B cell (primary cell): Measurements from ENCODE around the gene TLR10. TPM values are rescaled to one million over a fixed set of nuclear protein-coding genes. Genes with fewer than 3 reads are reported as not detected.

Experiments
- ATAC-seq: fragments of 200-7000 bp; cut with Tn5 transposase; one replicate; pipeline ENCODE4 v1.10.0; 2021; ENCODE audit warnings: low read depth, mild to moderate bottlenecking, moderate number of reproducible peaks, moderate library complexity
- CTCF ChIA-PET: fragments of 350-600 bp; sonication (Branson Sonifier 250); formaldehyde crosslinking; loops from one replicate; lab custom pipeline; 2021; ENCODE audit warnings: antibody characterized with exemption, inconsistent platforms; lab: Charles Lee
- POLR2A ChIA-PET: fragments of 350-600 bp; sonication (Branson Sonifier 250); formaldehyde crosslinking; loops from one replicate; lab custom pipeline; 2021; ENCODE audit warnings: antibody characterized with exemption; lab: Charles Lee
- DNase-seq: peaks from one replicate; pipeline ENCODE4 v3.0.0; 2013
- H2AFZ ChIP-seq: 2 replicates; pipeline ENCODE4 v1.6.1; 2012; ENCODE audit warnings: mild to moderate bottlenecking, low read depth, low read length; ENCODE audit not compliant: insufficient read depth, poor library complexity, severe bottlenecking
- H3K27ac ChIP-seq, 2 donors: 1 replicate in 1 of 2; 2 replicates in 1 of 2; pipeline ENCODE4 v1.5.1; 2012 to 2013; ENCODE audit warnings: low read length in 2 of 2, mild to moderate bottlenecking in 2 of 2, moderate library complexity in 1 of 2
- H3K27me3 ChIP-seq, 4 experiments: fragments of 200-600 bp in 1 of 4; sonication (generic) in 1 of 4; replicated peaks in 1 of 4; 1 replicate in 2 of 4; 2 replicates in 2 of 4; pipeline versions ENCODE4 v1.6.1 to v1.7.0; 2013 to 2016; ENCODE audit warnings: low read length in 3 of 4, mild to moderate bottlenecking in 2 of 4, mixed read lengths in 1 of 4, moderate library complexity in 1 of 4; ENCODE audit not compliant: insufficient read depth in 4 of 4, control insufficient read depth in 3 of 4; ENCODE audit errors: control extremely low read depth in 1 of 4
- H3K36me3 ChIP-seq, 2 experiments: replicated peaks in 1 of 2; 1 replicate in 1 of 2; 2 replicates in 1 of 2; pipeline versions ENCODE4 v1.6.1 to v1.7.1; 2013; ENCODE audit warnings: low read length in 1 of 2; ENCODE audit not compliant: insufficient read depth in 2 of 2, control insufficient read depth in 1 of 2; ENCODE audit errors: control extremely low read depth in 1 of 2, extremely low read depth in 1 of 2
- H3K4me1 ChIP-seq, 2 donors: fragments of 200-600 bp in 1 of 2; sonication (generic) in 1 of 2; 1 replicate in 1 of 2; 2 replicates in 1 of 2; pipeline versions ENCODE4 v1.5.1 to v1.6.1; 2013 to 2017; ENCODE audit warnings: low read length in 2 of 2; ENCODE audit not compliant: control insufficient read depth in 2 of 2, insufficient read depth in 2 of 2
- H3K4me2 ChIP-seq: replicated peaks from 2 replicates; pipeline ENCODE3; 2012; ENCODE audit warnings: mild to moderate bottlenecking, low read depth, low read length; ENCODE audit not compliant: poor library complexity, severe bottlenecking
- H3K4me3 ChIP-seq, 5 experiments: fragments of 200-600 bp in 1 of 5; sonication (generic) in 1 of 5; 1 replicate in 3 of 5; 2 replicates in 2 of 5; pipeline versions ENCODE4 v1.5.1 to v1.7.0; 2011 to 2016; ENCODE audit warnings: low read length in 4 of 5, mild to moderate bottlenecking in 4 of 5, low read depth in 2 of 5, control low read depth in 1 of 5, moderate library complexity in 1 of 5; ENCODE audit not compliant: insufficient read depth in 1 of 5; ENCODE audit errors: control extremely low read depth in 1 of 5, extremely low read depth in 1 of 5
- H3K79me2 ChIP-seq: fragments of 200-600 bp; sonication (generic); one replicate; pipeline ENCODE4 v1.6.0; 2016; ENCODE audit warnings: low read length; ENCODE audit not compliant: control insufficient read depth, insufficient read depth
- H3K9ac ChIP-seq: fragments of 200-600 bp; sonication (generic); 2 replicates; pipeline ENCODE4 v1.6.1; 2017; ENCODE audit warnings: mild to moderate bottlenecking, low read length, moderate library complexity
- H3K9me3 ChIP-seq, 3 donors: one replicate each; pipeline versions ENCODE4 v1.6.1 to v1.7.1; 2013; ENCODE audit warnings: low read length in 2 of 3; ENCODE audit not compliant: control insufficient read depth in 2 of 3, insufficient read depth in 1 of 3; ENCODE audit errors: control extremely low read depth in 1 of 3
- H4K20me1 ChIP-seq: 2 replicates; pipeline ENCODE4 v1.6.0; 2012; ENCODE audit warnings: mild to moderate bottlenecking, low read length; ENCODE audit not compliant: insufficient read depth, control insufficient read depth, poor library complexity, severe bottlenecking
- H3K27ac Mint-ChIP-seq: one replicate; pipeline ENCODE4 v1.8.0; 2021; ENCODE audit warnings: mixed read lengths
- H3K27me3 Mint-ChIP-seq: one replicate; pipeline ENCODE4 v1.8.0; 2021; ENCODE audit warnings: mixed read lengths
- H3K4me1 Mint-ChIP-seq: one replicate; pipeline ENCODE4 v1.8.0; 2021; ENCODE audit warnings: mixed read lengths
- H3K4me3 Mint-ChIP-seq: one replicate; pipeline ENCODE4 v1.8.0; 2021; ENCODE audit warnings: mixed read lengths
- H3K9me3 Mint-ChIP-seq: one replicate; pipeline ENCODE4 v1.8.0; 2022; ENCODE audit warnings: mixed read lengths; ENCODE audit not compliant: insufficient read depth
- EZH2 ChIP-seq: IDR thresholded peaks from 2 replicates; pipeline ENCODE4 v1.6.1; 2012; ENCODE audit warnings: borderline replicate concordance, low read depth, mild to moderate bottlenecking, moderate library complexity, low read length; ENCODE audit not compliant: insufficient read depth, poor library complexity, severe bottlenecking
- WGBS: methylation state at CpG from one replicate; pipeline ENCODE4 v1.1.5; 2013; ENCODE audit warnings: missing lambda C conversion rate; ENCODE audit not compliant: insufficient coverage; 5-methylcytosine and 5-hydroxymethylcytosine counted together
- intact Hi-C: fragments of 100-400 bp; cut with micrococcal nuclease; formaldehyde crosslinking; loops from one replicate; pipeline ENCODE4 v1.10.0; 2022
- polyA plus RNA-seq: library from polyadenylated mRNA; depleted of rRNA; stranded (reverse); fragments of >200 nt; gene quantifications from 2 replicates; pipeline ENCODE4 v1.2.3, GENCODE V29; 2012
- total RNA-seq, 2 donors: library from RNA; stranded (reverse); fragments of 120-200 nt in 1 of 2; gene quantifications; 1 replicate in 1 of 2; 2 replicates in 1 of 2; pipeline versions ENCODE4 v1.2.3 to v1.2.4, GENCODE V29; 2013 to 2022
- TF ChIP-seq, protein P1 (sequence below): fragments of 200-600 bp; IDR thresholded peaks from one replicate; pipeline ENCODE4 v1.8.0; 2022; ENCODE audit warnings: antibody characterized with exemption, mild to moderate bottlenecking

Gene TLR10
- total and polyA plus RNA-seq, 2 donors (not counting 1 experiment from before 2014, with no cell fraction given): 48.0 to 51.5 TPM

DNA sequence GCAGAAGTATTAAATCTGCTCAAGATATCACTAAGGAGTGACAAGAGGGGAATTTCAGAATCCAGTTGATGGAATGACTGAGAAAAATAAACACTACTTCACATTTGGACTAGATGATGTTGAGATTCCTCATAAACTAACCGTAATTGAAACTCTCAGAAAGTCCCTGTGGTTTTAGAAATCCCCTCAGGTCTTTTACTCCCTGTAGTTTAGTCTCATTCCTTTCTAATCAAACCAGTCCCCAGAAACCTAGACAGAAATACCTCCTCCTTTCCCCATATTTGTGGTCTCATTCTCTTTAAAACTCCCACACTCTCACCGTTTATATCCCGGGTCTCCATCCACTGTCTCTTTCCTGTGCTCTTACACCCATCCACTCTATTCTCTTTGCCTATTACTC lies 36.8 kb upstream of the TLR10 start:
- Histone ChIP-seq H3K27ac (peak overlapping the region; percentile 33 to 84), H3K4me3 (no peak overlapping the region), H3K9ac (no peak overlapping the region), H3K27me3 (no peaks in the 10 kb centered on the region), H3K4me1 (peaks cover 51 to 54% of the 10 kb centered on the region in 2 donors), H3K4me2 (peak overlapping the region; percentile 48), H2AFZ (no peak overlapping the region), H3K79me2 (peaks cover 63% of the 10 kb centered on the region), H3K9me3 (peaks cover 0 to 23% (median 21%) of the 10 kb centered on the region in 3 donors), H3K36me3 (peaks cover 0 to 12% of the 10 kb centered on the region in 2 experiments), H4K20me1 (no peaks in the 10 kb centered on the region)
- H3K27ac Mint-ChIP-seq: peak overlapping the region; percentile 87
- ChIA-PET POLR2A (interaction anchor here (1.1 kb wide), 1 partner anchor 14 kb away, joined by 3 read pairs; no protein-coding TSS in a partner anchor), CTCF (interaction anchor here (0.8 to 2.1 kb wide), 10 partner anchors 10 to 315 kb away, joined by 3 to 12 read pairs (median 6); partner anchors contain the start of genes TLR1, TLR10 and TLR6)
- 59% methylated on average over 3 of the region's 3 CpGs for WGBS
- DNase-seq (peak; percentile 64), ATAC-seq (peak; percentile 12)
- peaks cover 7% of the 10 kb centered on the region for H3K9me3 Mint-ChIP-seq
- intact Hi-C loops: loop anchor here (5.0 kb wide), 1 partner anchor 37 kb away; the partner anchor contains the start of gene TLR10
- TF ChIP-seq, protein P1, sequence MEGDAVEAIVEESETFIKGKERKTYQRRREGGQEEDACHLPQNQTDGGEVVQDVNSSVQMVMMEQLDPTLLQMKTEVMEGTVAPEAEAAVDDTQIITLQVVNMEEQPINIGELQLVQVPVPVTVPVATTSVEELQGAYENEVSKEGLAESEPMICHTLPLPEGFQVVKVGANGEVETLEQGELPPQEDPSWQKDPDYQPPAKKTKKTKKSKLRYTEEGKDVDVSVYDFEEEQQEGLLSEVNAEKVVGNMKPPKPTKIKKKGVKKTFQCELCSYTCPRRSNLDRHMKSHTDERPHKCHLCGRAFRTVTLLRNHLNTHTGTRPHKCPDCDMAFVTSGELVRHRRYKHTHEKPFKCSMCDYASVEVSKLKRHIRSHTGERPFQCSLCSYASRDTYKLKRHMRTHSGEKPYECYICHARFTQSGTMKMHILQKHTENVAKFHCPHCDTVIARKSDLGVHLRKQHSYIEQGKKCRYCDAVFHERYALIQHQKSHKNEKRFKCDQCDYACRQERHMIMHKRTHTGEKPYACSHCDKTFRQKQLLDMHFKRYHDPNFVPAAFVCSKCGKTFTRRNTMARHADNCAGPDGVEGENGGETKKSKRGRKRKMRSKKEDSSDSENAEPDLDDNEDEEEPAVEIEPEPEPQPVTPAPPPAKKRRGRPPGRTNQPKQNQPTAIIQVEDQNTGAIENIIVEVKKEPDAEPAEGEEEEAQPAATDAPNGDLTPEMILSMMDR: no peak
- TF ChIP-seq EZH2: no peak
- H3K4me1 Mint-ChIP-seq: peaks cover 54% of the 10 kb centered on the region
- H3K27me3 Mint-ChIP-seq: no peaks in the 10 kb centered on the region
- H3K4me3 Mint-ChIP-seq: peak overlapping the region; percentile 73

DNA sequence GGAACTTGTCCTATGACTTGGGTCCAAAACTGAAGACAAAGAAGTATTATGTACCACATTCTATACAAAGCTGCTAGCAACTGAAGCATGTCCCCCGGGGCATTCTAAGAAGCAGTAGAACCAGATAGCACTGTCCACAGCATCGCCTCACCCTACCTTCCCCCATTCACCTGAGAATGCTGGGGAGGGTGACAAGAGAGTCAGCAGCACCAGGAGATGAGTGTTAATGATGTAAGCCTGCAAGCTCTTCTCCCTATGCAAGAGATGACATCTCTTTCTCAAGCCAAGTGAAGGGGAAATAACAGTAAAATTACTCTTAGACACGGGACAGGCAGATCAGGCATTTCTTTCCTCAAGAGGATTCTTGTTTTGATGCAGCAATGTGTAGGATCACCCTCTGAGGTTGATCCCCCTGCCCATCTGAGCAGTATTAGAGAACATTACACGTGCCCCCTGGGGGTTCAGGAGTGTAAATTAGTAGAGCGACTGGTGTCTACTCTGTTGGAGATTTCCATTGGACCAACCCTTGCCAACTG lies 35.7 kb upstream of the TLR10 start:
- peaks cover 62% of the 10 kb centered on the region for H3K79me2 ChIP-seq
- intact Hi-C loops: loop anchor here (5.0 kb wide), 1 partner anchor 36 kb away; the partner anchor contains the start of gene TLR10
- H4K20me1 ChIP-seq: no peaks in the 10 kb centered on the region
- peaks cover 0 to 15% of the 10 kb centered on the region in 2 experiments for H3K36me3 ChIP-seq
- no peaks in the 10 kb centered on the region for H3K27me3 ChIP-seq
- H3K27me3 Mint-ChIP-seq: no peaks in the 10 kb centered on the region
- peak overlapping the region; percentile 0 for H3K9ac ChIP-seq
- DNase-seq (peak; percentile 44), ATAC-seq (no peak)
- H3K4me3 ChIP-seq: no peak overlapping the region
- H3K4me1 Mint-ChIP-seq: peaks cover 61% of the 10 kb centered on the region
- H2AFZ ChIP-seq: no peak overlapping the region
- peak overlapping the region; percentile 79 for H3K27ac Mint-ChIP-seq
- H3K9me3 ChIP-seq: peaks cover 1 to 22% (median 15%) of the 10 kb centered on the region in 3 donors
- TF ChIP-seq, protein P1: no peak
- no peak for TF ChIP-seq EZH2
- H3K4me2 ChIP-seq: peak overlapping the region; percentile 48
- peaks cover 53 to 58% of the 10 kb centered on the region in 2 donors for H3K4me1 ChIP-seq
- peak overlapping the region; percentile 54 for H3K4me3 Mint-ChIP-seq
- CTCF ChIA-PET: interaction anchor here (0.8 to 2.1 kb wide), 9 partner anchors 9 to 316 kb away, joined by 3 to 12 read pairs (median 6); partner anchors contain the start of genes TLR1, TLR10 and TLR6
- H3K9me3 Mint-ChIP-seq: peaks cover 5% of the 10 kb centered on the region
- H3K27ac ChIP-seq: peak overlapping the region in 1 of 2 donors; percentile 84
- POLR2A ChIA-PET: interaction anchor here (1.0 to 1.1 kb wide), 2 partner anchors 13 to 14 kb away, joined by 3 to 4 read pairs; partner anchors contain the start of gene TLR1
- no CpG with 5 or more reads among the region's 5 CpGs for WGBS
